Nephron progenitor cell (in vitro differentiated cells): Measurements from ENCODE around the gene CHRNA5.
A peak's percentile ranks its signal among the peaks of the same experiment; 100 is the strongest.

Source experiments
- DNase-seq: peaks from one replicate; pipeline ENCODE4 v3.0.0; 2021
- H3K27ac Mint-ChIP-seq: 2 replicates; pipeline ENCODE4 v1.8.0; 2021; ENCODE audit warnings: mild to moderate bottlenecking, moderate library complexity, mixed read lengths
- H3K27me3 Mint-ChIP-seq: 2 replicates; pipeline ENCODE4 v1.8.0; 2021; ENCODE audit warnings: mild to moderate bottlenecking, low read depth, mixed read lengths; ENCODE audit not compliant: poor library complexity
- H3K36me3 Mint-ChIP-seq: 2 replicates; pipeline ENCODE4 v1.8.0; 2021; ENCODE audit warnings: low read depth, mixed read lengths
- H3K4me1 Mint-ChIP-seq: 2 replicates; pipeline ENCODE4 v1.8.0; 2021; ENCODE audit warnings: mixed read lengths
- H3K4me3 Mint-ChIP-seq: 2 replicates; pipeline ENCODE4 v1.8.0; 2021; ENCODE audit warnings: mild to moderate bottlenecking, moderate library complexity, mixed read lengths
- H3K9me3 Mint-ChIP-seq: 2 replicates; pipeline ENCODE4 v1.8.0; 2021; ENCODE audit warnings: mild to moderate bottlenecking, moderate library complexity, mixed read lengths
- CTCF ChIP-seq: fragments of 200-600 bp; sonication (generic); IDR thresholded peaks from 2 replicates; pipeline ENCODE4 v1.5.0; 2021; ENCODE audit warnings: antibody characterized with exemption

CHRNA5 gene

GRCh38 chr15:78561490-78561889 is 3.8 kb upstream of the CHRNA5 start:
- DNase-seq = no peak
- Mint-ChIP-seq H3K4me3 (no peak overlapping the region), H3K4me1 (peaks cover 12% of the 10 kb centered on the region), H3K27me3 (peaks cover 37% of the 10 kb centered on the region), H3K27ac (no peak overlapping the region), H3K36me3 (no peaks in the 10 kb centered on the region), H3K9me3 (no peaks in the 10 kb centered on the region)
- no peak for TF ChIP-seq CTCF

DNA sequence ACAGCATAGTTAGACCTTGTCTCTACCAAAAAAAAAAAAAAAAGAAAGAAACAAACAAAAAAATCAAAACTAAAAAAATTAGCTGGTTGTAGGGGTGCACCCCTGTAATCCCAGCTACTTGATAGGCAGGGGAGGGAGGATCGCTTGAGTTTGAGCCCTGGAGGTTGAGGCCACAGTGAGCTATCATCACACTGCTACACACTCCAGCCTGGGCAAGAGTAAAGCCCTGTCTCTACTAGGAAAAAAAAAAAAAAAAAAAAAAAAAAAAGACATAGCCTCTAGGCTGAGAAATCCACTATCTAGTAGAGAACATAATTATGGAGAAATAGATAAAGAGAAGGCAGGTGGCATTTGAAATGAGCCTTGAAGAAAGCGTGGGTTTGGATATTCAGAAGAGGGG is 2.2 kb upstream of the CHRNA5 start:
- H3K4me3 Mint-ChIP-seq = no peak overlapping the region
- peaks cover 33% of the 10 kb centered on the region for H3K27me3 Mint-ChIP-seq
- H3K36me3 Mint-ChIP-seq = no peaks in the 10 kb centered on the region
- no peak for TF ChIP-seq CTCF
- no peak for DNase-seq
- peaks cover 25% of the 10 kb centered on the region for H3K4me1 Mint-ChIP-seq
- no peak overlapping the region for H3K27ac Mint-ChIP-seq
- no peaks in the 10 kb centered on the region for H3K9me3 Mint-ChIP-seq

- peak overlapping the region; percentile 95 for H3K4me3 Mint-ChIP-seq
- H3K4me1 Mint-ChIP-seq = peaks cover 25% of the 10 kb centered on the region
- DNase-seq = no peak
- no peak for TF ChIP-seq CTCF
- no peaks in the 10 kb centered on the region for H3K9me3 Mint-ChIP-seq
- no peak overlapping the region for H3K27ac Mint-ChIP-seq
- H3K36me3 Mint-ChIP-seq = no peaks in the 10 kb centered on the region
- H3K27me3 Mint-ChIP-seq = peaks cover 30% of the 10 kb centered on the region
Observed at GRCh38 chr15:78564743-78565096, 600 bp upstream of the CHRNA5 start.

GRCh38 chr15:78565951-78566774 is 843 bp downstream of the CHRNA5 start:
- Mint-ChIP-seq H3K27me3 (peaks cover 30% of the 10 kb centered on the region), H3K4me1 (peaks cover 25% of the 10 kb centered on the region), H3K36me3 (no peaks in the 10 kb centered on the region), H3K4me3 (peak overlapping the region; percentile 95), H3K27ac (peak overlapping the region; percentile 78), H3K9me3 (no peaks in the 10 kb centered on the region)
- DNase-seq = peak; percentile 26
- TF ChIP-seq CTCF = no peak

DNA sequence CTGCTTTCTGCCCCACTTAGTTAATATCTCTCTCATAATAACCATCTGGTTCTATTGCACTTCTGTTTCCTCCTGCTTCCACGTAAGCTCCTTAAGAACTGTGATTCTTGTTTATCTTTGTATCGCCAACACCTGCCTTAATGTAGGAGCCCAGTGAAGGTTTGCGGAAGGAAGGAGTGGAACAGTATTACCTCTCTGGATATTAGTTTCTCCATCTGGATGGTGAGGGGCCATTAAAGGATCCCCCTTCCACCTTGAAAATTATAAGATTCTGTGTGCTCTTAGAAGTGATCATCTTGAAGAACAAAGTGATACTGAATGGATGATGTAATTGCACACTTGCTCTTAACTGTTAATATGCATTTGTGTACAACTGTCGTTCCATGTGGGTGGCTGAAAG is 2.2 kb downstream of the CHRNA5 start:
- Mint-ChIP-seq H3K4me1 (peaks cover 25% of the 10 kb centered on the region), H3K9me3 (no peaks in the 10 kb centered on the region), H3K4me3 (peak overlapping the region; percentile 59), H3K27ac (no peak overlapping the region), H3K27me3 (peaks cover 22% of the 10 kb centered on the region), H3K36me3 (peaks cover 1% of the 10 kb centered on the region)
- no peak for TF ChIP-seq CTCF
- no peak for DNase-seq

DNA sequence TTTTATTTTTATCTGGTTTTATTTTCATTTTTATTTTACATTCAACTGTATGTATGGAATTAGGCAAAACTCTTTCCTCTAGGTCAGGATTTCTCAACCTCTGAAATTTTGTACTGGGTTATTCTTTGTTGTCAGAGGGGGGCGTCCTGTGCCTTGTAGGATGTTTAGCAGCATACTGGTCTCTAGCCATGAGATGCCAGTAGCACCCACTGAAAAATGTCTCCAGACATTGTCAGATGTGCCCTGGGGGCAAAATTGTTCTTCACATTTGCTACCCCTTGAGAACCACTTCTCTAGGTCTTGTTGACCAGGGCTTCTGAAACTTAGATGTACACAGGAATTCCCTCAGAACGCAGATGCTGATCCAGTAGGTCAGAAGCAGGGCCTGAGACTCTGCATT is 5.4 kb downstream of the CHRNA5 start:
- Mint-ChIP-seq H3K4me3 (no peak overlapping the region), H3K36me3 (peaks cover 7% of the 10 kb centered on the region), H3K27me3 (no peaks in the 10 kb centered on the region), H3K9me3 (no peaks in the 10 kb centered on the region), H3K4me1 (peaks cover 19% of the 10 kb centered on the region), H3K27ac (no peak overlapping the region)
- TF ChIP-seq CTCF = no peak
- DNase-seq = no peak
